ENCODE results near the gene GFRA4. TPM values are rescaled to one million over a fixed set of nuclear protein-coding genes. Genes with fewer than 3 reads are reported as not detected.

The GFRA4 gene
- total RNA-seq, 1 experiment from 2014 or later: not detected

- TF ChIP-seq POLR2AphosphoS5 (IDR thresholded peaks at IDR 0.05; ENCODE audit: low read depth, low read length) (no peak), REST (IDR thresholded peaks at IDR 0.05; ENCODE audit: insufficient read depth in 1 of 2, low read depth in 2 of 2, low read length in 1 of 2) (no peak), CTCF (IDR thresholded peaks at IDR 0.05) (no peak), SIN3A (IDR thresholded peaks at IDR 0.05; ENCODE audit: borderline replicate concordance, insufficient read depth, low read depth, low read length) (no peak)
- Histone ChIP-seq H3K4me3 (ENCODE audit: low read depth in 2 of 2, low read length in 2 of 2) (no peak overlapping the region), H3K27me3 (ENCODE audit: control insufficient read depth, insufficient read depth, low read length) (no peaks in the 10 kb centered on the region), H3K27ac (ENCODE audit: low read length) (no peak overlapping the region), H3K36me3 (ENCODE audit: control insufficient read depth, insufficient read depth, low read length) (no peaks in the 10 kb centered on the region), H3K9me3 (ENCODE audit: control insufficient read depth, insufficient read depth, low read depth, low read length) (no peaks in the 10 kb centered on the region), H3K4me1 (ENCODE audit: control insufficient read depth, insufficient read depth, low read length) (no peaks in the 10 kb centered on the region)
- in situ Hi-C loops (cut with HindIII; ENCODE audit: low pct_unique_long_range_greater_than_20kb, low sequenced_read_pairs) (no loop called here), intact Hi-C loops (cut with micrococcal nuclease; ENCODE audit: unreplicated experiment) (no loop called here)
- DNase-seq (ENCODE audit: low read depth, low spot score) (no peak), ATAC-seq (no peak)
- ChIA-PET POLR2A (no interaction called here), CTCF (no interaction called here)
- no TSS peak for BruUV-seq (replicated peaks)
These were observed 38.1 kb upstream of the GFRA4 start for GRCh38 chr20:3701061-3701998.

GRCh38 chr20:3699037-3699436, 35.8 kb upstream of the GFRA4 start:
- Histone ChIP-seq H3K9me3 (ENCODE audit: control insufficient read depth, insufficient read depth, low read depth, low read length) (no peaks in the 10 kb centered on the region), H3K4me1 (ENCODE audit: control insufficient read depth, insufficient read depth, low read length) (no peaks in the 10 kb centered on the region), H3K36me3 (ENCODE audit: control insufficient read depth, insufficient read depth, low read length) (no peaks in the 10 kb centered on the region), H3K4me3 (ENCODE audit: low read depth in 2 of 2, low read length in 2 of 2) (no peak overlapping the region), H3K27ac (ENCODE audit: low read length) (no peak overlapping the region), H3K27me3 (ENCODE audit: control insufficient read depth, insufficient read depth, low read length) (no peaks in the 10 kb centered on the region)
- CTCF ChIA-PET: no interaction called here
- POLR2A ChIA-PET: no interaction called here
- intact Hi-C loops (cut with micrococcal nuclease; ENCODE audit: unreplicated experiment) (no loop called here), in situ Hi-C loops (cut with HindIII; ENCODE audit: low pct_unique_long_range_greater_than_20kb, low sequenced_read_pairs) (no loop called here)
- ATAC-seq (no peak), DNase-seq (ENCODE audit: low read depth, low spot score) (no peak)
- BruUV-seq (replicated peaks): no TSS peak
- no peak for TF ChIP-seq REST (IDR thresholded peaks at IDR 0.05; ENCODE audit: insufficient read depth in 1 of 2, low read depth in 2 of 2, low read length in 1 of 2)
- no peak for TF ChIP-seq CTCF (IDR thresholded peaks at IDR 0.05)
- no peak for TF ChIP-seq SIN3A (IDR thresholded peaks at IDR 0.05; ENCODE audit: borderline replicate concordance, insufficient read depth, low read depth, low read length)
- no peak for TF ChIP-seq POLR2AphosphoS5 (IDR thresholded peaks at IDR 0.05; ENCODE audit: low read depth, low read length)
- TF ChIP-seq TCF7L2 (IDR thresholded peaks at IDR 0.05; ENCODE audit: low read depth, low read length): no peak
